Measurements from ENCODE around the gene LY9.
A peak's percentile ranks its signal among the peaks of the same experiment; 100 is the strongest.

Gene LY9

DNA sequence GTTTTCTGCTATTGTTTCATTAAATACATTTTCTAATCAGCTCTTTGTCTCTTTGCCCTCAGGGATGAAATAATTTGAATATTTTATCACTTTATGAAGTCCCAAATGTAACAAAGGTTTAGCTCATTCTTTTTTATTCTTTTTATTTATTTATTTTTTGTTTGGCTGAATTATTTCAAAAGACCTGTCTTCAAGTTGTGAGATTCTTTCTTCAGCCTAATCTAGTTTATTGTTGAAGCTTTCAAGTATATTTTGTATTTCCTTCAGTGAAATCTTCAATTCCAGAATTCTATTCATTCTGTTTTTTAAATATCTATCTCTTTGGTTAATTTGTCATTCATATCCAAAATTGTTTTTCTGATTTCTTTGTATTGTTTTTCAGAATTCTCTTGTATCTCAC lies 10.8 kb downstream of the LY9 start:
- no peak for DNase-seq

DNA sequence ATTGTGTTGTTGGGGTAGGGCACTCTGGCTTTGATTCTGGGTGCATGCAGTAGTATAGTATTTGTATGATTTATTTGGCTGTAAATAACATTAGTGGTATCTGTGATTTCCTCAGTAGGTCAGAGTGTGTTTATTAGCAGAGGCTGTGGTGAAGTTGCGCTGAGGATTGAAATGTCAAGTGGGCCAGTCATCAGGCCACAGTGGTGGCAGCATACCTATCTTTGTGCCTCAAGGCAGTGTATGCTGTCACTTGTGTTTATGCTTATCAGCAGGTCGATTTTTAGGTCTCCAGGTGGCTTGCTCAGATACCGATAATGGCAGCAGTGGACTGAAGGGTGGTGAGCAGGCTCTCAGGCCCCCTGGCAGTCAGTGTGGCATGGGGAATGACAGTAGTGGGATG lies 11.3 kb downstream of the LY9 start:
- DNase-seq: no peak

GRCh38 chr1:160807738-160808137 lies 11.8 kb downstream of the LY9 start:
- no peak for DNase-seq

DNA sequence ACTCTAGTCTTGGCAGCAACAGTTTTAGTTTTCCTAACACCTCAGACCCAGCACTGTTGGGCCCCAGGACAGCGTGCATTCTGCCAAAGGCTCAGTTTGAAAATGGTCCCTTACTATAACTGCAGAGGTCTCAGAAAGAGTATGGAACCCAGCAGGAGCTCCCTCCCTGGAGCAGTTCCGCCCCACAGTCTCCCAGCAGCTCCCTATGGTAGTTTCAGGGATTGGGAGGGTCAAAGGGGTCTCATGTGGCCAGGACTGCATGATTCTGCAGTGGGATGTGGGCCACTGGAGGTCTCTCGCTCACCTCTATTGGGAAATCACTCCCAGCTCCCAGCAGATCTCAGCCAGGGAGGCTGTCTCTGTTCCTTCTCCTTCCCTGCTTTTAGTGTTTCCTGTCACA lies 12.3 kb downstream of the LY9 start:
- no peak for DNase-seq

DNA sequence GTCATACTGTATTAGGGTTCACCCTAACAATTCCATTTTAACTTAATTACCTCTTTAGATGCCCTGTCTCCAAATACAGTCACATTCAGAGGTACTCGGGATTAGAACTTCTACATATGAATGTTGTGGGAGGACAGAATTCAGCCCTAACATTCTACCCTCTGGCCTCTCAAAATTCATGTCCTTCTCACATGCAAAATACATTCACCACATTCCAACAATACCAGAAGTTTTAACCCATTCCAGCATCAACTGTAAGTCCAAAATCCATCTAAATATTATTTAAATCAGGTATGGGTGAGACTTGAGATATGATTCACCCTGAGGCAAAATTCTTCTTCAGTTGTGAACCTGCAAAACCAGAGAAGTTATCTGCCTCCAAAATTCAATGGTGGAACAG lies 14.5 kb downstream of the LY9 start:
- DNase-seq: no peak

- no peak for DNase-seq
Observed at GRCh38 chr1:160811147-160811546, 15.2 kb downstream of the LY9 start.

DNA sequence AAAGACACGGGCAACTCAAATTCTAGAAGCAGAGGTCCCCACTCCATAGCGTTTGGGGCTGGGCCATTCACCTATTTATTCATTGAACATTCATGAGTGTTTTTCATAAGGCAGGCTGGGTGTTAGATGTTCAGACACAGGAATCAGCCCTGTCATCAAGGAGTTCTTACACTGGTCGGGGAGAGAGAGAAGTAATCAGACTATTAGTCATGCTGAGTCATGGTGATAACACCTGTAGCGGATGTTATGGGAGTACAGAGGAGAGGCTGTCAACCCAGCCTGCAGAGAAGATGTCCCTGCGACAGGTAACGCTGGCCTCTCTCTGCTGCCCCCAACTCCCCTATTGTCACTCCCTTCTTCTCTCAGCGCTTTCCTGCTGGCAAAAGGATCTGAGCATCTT lies 17.2 kb downstream of the LY9 start:
- no peak for DNase-seq

- no peak for DNase-seq
Observed at GRCh38 chr1:160814316-160814715, 18.3 kb downstream of the LY9 start.

DNA sequence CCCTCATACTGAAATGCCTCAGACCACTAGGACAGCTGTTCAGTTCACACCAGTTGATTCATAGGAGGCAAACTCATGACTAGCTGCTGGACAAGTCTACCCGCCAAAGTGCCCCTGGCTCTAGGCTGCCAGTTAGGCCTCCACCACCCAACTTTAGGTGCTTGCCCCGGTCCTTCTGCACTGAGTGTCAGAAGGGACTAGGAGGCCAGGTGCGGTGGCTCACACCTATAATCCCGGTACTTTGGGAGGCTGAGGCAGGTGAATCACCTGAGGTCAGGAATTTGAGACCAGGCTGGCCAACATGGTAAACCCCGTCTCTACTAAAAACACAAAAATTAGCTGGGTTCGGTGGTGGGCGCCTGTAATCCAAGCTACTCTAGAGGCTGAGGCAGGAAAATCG lies 18.9 kb downstream of the LY9 start:
- no peak for DNase-seq

GRCh38 chr1:160818207-160818937 lies 22.4 kb downstream of the LY9 start:
- no peak for DNase-seq

DNA sequence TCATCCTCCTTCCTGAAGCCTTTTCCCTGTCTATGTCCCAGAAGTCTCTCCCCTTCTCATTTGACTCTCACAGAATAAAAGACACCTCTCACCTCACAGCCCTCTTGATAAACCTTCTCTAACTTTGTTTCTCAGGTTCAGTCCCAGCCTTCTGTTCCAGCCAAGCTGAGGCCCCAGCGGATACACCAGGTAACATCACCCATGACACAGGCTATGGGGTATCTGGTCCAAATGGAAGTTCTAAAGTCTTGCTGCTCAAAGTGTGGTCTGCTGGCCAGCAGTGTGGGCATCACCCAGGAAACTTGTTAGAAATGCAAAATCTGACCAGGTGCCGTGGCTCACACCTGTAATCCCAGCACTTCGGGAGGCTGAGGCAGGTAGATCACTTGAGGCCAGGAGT lies 23.2 kb downstream of the LY9 start:
- no peak for DNase-seq

- no peak for DNase-seq
Observed at GRCh38 chr1:160821627-160822026, 25.7 kb downstream of the LY9 start.

DNA sequence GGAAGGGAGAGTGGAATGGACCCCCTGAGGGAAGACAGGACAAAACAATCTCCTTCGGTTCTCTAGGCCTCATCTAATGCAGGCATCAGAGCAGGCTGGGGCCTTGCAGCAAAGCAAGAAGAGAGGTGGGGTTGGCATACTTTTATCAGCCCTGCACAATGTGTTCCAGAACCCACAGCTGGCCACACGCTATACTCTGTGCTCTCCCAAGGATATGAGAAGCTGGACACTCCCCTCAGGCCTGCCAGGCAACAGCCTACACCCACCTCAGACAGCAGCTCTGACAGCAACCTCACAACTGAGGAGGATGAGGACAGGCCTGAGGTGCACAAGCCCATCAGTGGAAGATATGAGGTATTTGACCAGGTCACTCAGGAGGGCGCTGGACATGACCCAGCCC lies 27.3 kb downstream of the LY9 start:
- DNase-seq: no peak

DNA sequence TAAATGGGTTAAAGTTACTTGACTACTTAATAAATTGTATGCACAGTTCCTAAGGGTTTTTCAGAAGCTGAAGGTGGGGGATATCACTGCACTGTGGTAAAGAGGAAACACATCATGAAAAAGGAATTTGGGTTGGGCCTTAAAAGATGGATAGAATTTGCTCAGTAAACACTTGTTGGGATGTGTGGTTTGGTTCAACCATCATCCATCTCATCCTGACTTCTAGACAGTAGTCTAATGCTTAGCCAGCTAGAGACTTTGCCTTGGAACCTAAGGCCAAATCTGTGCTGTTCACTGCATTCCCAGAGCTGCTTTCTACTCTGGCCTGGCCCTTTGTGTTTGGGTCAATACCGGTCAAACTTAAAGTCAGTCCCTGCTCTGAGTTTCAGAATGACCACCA lies 30.6 kb downstream of the LY9 start:
- DNase-seq: no peak

GRCh38 chr1:160827418-160827817 lies 31.4 kb downstream of the LY9 start:
- no peak for DNase-seq

GRCh38 chr1:160829766-160830165 lies 33.8 kb downstream of the LY9 start:
- no peak for DNase-seq

- peak; percentile 46 for DNase-seq
Observed at GRCh38 chr1:160830321-160831153, 34.6 kb downstream of the LY9 start.

GRCh38 chr1:160834945-160835565 lies 39.1 kb downstream of the LY9 start:
- peak; percentile 30 for DNase-seq

GRCh38 chr1:160835751-160836150 lies 39.8 kb downstream of the LY9 start:
- no peak for DNase-seq

GRCh38 chr1:160836561-160836960 lies 40.6 kb downstream of the LY9 start:
- no peak for DNase-seq

- no peak for DNase-seq
Observed at GRCh38 chr1:160836981-160837557, 41.1 kb downstream of the LY9 start.

GRCh38 chr1:160837558-160838205 lies 41.7 kb downstream of the LY9 start:
- peak; percentile 88 for DNase-seq

DNA sequence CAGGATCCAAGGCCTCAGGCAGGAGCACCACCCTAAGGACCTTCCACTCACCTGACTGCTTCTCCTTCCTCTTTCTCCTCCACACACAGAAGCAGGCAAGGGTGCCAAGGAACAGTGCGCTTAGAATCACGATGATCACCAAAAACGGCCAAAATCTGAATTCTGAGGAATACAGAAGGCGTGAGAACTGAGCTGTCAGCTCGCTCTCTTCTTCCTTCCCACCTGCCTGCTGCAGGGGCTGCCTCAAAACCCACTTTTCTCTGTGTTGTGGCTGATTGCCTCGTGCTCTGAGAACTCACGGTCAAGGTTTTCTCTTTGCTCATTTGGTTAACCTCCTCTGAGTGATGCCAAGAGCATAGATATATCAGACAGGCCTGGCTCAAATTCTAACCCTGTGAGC lies 42.9 kb downstream of the LY9 start:
- no peak for DNase-seq
